ENCODE data around the gene RBBP8NL. TPM values are rescaled to one million over a fixed set of nuclear protein-coding genes. Genes with fewer than 3 reads are reported as not detected.

Gene RBBP8NL
- total RNA-seq, 1 donor from 2014 or later: not detected

DNA sequence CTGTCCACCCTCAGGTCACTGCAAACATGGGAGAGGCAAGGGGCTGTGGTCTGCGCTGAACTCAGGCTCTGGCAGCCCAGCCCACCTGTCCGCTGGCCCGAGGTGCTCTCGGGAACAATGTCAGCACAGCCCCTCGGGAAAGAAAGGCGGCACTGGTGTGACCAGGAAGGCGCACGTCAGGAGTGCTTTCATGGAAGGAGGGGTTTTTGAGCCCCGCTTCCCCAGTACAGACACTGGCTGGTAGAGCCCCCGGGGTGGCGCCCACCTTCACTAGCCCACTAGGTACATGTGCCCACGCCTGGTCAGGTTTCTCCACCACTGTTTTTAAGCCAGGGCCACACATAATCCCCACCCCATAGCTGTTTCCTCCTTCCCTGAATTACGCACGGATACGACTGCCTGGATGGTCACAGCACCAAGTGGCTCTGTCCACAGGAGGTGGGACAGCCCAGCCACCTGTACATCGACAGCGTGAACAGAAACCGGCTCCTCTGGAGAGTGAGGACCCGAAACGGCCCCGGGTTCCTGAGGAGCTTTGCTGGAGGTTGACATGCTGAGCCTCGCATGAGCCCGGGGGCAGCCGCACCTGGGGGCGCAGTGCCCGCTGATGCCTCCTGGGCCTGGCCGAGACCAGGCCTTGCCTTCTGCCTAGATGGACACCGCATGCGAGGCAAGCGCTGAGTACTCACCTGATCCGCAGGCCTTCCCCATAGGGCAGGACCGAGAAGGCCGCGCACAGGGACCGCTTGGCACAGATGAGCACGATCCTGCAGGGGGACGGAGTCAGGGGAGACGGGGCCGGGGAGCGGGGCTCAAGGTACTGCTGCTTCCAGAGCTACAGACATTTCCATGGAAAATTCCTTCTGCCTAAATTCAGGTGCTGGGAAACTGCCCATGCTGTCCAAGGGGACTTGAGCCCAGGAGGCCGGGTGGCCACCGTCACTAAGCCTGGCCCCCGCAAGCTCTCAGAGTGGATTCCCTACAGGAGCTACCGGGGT is 32.8 kb downstream of the RBBP8NL start:
- no peaks in the 10 kb centered on the region for H3K9me3 ChIP-seq (ENCODE audit: control insufficient read depth in 3 of 3, low read length in 3 of 3)
- no peaks in the 10 kb centered on the region for H3K27me3 ChIP-seq (ENCODE audit: control insufficient read depth in 3 of 3, insufficient read depth in 3 of 3, low read length in 3 of 3)
- no peak overlapping the region for H3K9ac ChIP-seq (ENCODE audit: low read depth in 1 of 3, low read length in 3 of 3)
- H3K27ac ChIP-seq (ENCODE audit: low read depth, low read length): no peak overlapping the region
- no peak overlapping the region for H3K4me3 ChIP-seq (ENCODE audit: low read length in 3 of 3)
- no peaks in the 10 kb centered on the region for H3K4me1 ChIP-seq (ENCODE audit: control insufficient read depth in 3 of 3, insufficient read depth in 3 of 3, low read length in 3 of 3)
- H3K36me3 ChIP-seq (ENCODE audit: control insufficient read depth in 3 of 3, insufficient read depth in 3 of 3, low read length in 3 of 3): peaks cover 10 to 31% (median 15%) of the 10 kb centered on the region in 3 donors

DNA sequence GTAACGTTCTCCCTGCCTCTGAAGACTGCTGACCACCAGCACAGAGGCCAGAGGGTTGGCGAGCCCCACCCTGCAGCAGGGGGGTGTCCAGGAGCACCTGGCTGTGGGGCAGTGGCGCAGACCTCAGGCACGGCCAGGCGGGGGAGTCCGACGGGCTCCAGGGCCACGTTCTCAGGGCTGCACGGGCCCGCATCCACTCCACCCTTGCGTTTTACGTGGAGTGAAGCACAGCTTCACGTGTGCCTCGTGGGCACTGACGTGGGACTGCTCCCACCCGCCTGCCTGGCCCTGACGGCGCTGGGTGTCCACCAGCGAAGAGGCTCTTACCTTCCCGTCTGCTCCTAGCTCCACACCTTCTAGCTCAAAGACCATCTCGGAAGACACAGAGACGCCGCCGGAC is 33.5 kb downstream of the RBBP8NL start:
- Histone ChIP-seq H3K27ac (ENCODE audit: low read depth, low read length) (no peak overlapping the region), H3K4me3 (ENCODE audit: low read length in 3 of 3) (no peak overlapping the region), H3K9ac (ENCODE audit: low read depth in 1 of 3, low read length in 3 of 3) (no peak overlapping the region), H3K4me1 (ENCODE audit: control insufficient read depth in 3 of 3, insufficient read depth in 3 of 3, low read length in 3 of 3) (no peaks in the 10 kb centered on the region), H3K36me3 (ENCODE audit: control insufficient read depth in 3 of 3, insufficient read depth in 3 of 3, low read length in 3 of 3) (peaks cover 17 to 38% (median 21%) of the 10 kb centered on the region in 3 donors), H3K27me3 (ENCODE audit: control insufficient read depth in 3 of 3, insufficient read depth in 3 of 3, low read length in 3 of 3) (no peaks in the 10 kb centered on the region), H3K9me3 (ENCODE audit: control insufficient read depth in 3 of 3, low read length in 3 of 3) (no peaks in the 10 kb centered on the region)

DNA sequence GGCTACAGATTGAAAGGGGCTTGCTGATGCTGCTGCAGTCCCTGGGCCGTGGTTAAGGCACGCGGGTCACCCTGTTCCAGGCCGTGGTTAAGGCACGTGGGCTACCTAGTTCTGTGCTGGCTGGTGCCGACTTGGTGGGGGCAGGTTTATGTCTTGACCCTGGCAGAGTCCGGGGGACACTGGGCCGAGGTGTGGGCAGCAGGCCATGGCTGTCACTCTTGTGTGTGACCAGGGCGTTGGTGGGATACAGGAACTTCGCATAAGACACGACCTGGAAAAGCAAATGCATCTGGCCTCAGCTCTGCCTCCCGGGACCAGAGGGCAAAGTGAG is 34.0 kb downstream of the RBBP8NL start:
- Histone ChIP-seq H3K4me1 (ENCODE audit: control insufficient read depth in 3 of 3, insufficient read depth in 3 of 3, low read length in 3 of 3) (peaks cover under 1 to 3% (median 2%) of the 10 kb centered on the region in 3 donors), H3K27ac (ENCODE audit: low read depth, low read length) (no peak overlapping the region), H3K9ac (ENCODE audit: low read depth in 1 of 3, low read length in 3 of 3) (no peak overlapping the region), H3K9me3 (ENCODE audit: control insufficient read depth in 3 of 3, low read length in 3 of 3) (no peaks in the 10 kb centered on the region), H3K4me3 (ENCODE audit: low read length in 3 of 3) (no peak overlapping the region), H3K27me3 (ENCODE audit: control insufficient read depth in 3 of 3, insufficient read depth in 3 of 3, low read length in 3 of 3) (no peaks in the 10 kb centered on the region), H3K36me3 (ENCODE audit: control insufficient read depth in 3 of 3, insufficient read depth in 3 of 3, low read length in 3 of 3) (peaks cover 23 to 44% (median 26%) of the 10 kb centered on the region in 3 donors)

DNA sequence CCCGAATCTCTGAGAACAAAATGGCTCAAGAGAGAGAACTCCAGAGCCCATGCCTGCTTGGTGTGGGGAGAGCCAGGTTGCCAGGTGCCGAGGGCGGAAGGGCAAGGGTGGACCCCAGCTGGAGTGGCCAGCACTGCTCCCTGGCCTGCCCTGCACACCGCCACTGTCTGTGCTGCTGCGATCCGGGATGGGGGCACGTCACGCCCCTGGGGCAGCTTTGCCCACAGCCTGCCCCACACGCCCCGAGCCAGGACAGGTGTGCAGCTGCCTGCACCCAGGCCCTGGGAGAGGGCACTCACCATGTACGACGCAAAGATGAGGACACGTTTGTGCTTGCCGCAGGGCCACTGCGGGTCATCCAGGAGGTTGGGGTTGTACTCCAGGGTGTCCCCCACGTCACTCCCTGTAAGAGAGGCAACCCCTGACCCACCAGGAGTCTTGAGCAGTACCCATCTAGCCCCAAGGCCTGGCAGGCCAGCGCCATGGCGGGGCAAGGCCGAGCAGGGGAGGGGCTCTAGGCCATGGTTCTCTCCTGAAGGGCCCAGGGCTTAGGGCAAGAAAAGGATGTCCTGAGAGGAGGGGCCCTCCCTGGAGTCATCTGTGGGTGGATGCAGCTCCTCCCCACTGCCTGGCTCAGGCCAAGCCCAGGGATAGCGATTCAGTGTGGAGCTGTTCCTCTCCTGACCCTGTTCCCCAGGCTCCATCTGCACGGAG is 34.6 kb downstream of the RBBP8NL start:
- Histone ChIP-seq H3K27ac (ENCODE audit: low read depth, low read length) (no peak overlapping the region), H3K4me3 (ENCODE audit: low read length in 3 of 3) (no peak overlapping the region), H3K9me3 (ENCODE audit: control insufficient read depth in 3 of 3, low read length in 3 of 3) (no peaks in the 10 kb centered on the region), H3K9ac (ENCODE audit: low read depth in 1 of 3, low read length in 3 of 3) (no peak overlapping the region), H3K27me3 (ENCODE audit: control insufficient read depth in 3 of 3, insufficient read depth in 3 of 3, low read length in 3 of 3) (no peaks in the 10 kb centered on the region), H3K4me1 (ENCODE audit: control insufficient read depth in 3 of 3, insufficient read depth in 3 of 3, low read length in 3 of 3) (peaks cover 6 to 9% (median 7%) of the 10 kb centered on the region in 3 donors), H3K36me3 (ENCODE audit: control insufficient read depth in 3 of 3, insufficient read depth in 3 of 3, low read length in 3 of 3) (peaks cover 27 to 49% (median 28%) of the 10 kb centered on the region in 3 donors)

DNA sequence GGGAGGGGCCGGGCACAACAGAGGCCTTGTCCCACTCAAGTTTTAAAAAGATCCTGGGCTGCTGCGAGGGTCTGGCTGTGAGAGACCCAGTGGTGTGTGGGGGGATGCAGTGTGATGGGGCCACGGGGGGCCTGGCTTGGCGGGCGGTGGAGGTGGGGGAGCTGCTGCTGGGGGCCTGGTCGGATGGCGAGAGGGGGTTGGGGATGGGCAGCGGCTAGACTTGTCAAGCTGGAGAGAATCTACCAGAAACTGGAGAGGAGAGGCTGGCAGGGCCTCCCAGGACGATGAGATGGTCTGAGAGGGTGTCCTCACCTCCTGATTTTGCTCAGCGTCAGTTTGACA is 35.3 kb downstream of the RBBP8NL start:
- H3K27ac ChIP-seq (ENCODE audit: low read depth, low read length): no peak overlapping the region
- no peaks in the 10 kb centered on the region for H3K9me3 ChIP-seq (ENCODE audit: control insufficient read depth in 3 of 3, low read length in 3 of 3)
- peaks cover 11 to 16% (median 13%) of the 10 kb centered on the region in 3 donors for H3K4me1 ChIP-seq (ENCODE audit: control insufficient read depth in 3 of 3, insufficient read depth in 3 of 3, low read length in 3 of 3)
- peaks cover 28 to 50% (median 29%) of the 10 kb centered on the region in 3 donors for H3K36me3 ChIP-seq (ENCODE audit: control insufficient read depth in 3 of 3, insufficient read depth in 3 of 3, low read length in 3 of 3)
- H3K27me3 ChIP-seq (ENCODE audit: control insufficient read depth in 3 of 3, insufficient read depth in 3 of 3, low read length in 3 of 3): no peaks in the 10 kb centered on the region
- H3K4me3 ChIP-seq (ENCODE audit: low read length in 3 of 3): no peak overlapping the region
- H3K9ac ChIP-seq (ENCODE audit: low read depth in 1 of 3, low read length in 3 of 3): no peak overlapping the region

DNA sequence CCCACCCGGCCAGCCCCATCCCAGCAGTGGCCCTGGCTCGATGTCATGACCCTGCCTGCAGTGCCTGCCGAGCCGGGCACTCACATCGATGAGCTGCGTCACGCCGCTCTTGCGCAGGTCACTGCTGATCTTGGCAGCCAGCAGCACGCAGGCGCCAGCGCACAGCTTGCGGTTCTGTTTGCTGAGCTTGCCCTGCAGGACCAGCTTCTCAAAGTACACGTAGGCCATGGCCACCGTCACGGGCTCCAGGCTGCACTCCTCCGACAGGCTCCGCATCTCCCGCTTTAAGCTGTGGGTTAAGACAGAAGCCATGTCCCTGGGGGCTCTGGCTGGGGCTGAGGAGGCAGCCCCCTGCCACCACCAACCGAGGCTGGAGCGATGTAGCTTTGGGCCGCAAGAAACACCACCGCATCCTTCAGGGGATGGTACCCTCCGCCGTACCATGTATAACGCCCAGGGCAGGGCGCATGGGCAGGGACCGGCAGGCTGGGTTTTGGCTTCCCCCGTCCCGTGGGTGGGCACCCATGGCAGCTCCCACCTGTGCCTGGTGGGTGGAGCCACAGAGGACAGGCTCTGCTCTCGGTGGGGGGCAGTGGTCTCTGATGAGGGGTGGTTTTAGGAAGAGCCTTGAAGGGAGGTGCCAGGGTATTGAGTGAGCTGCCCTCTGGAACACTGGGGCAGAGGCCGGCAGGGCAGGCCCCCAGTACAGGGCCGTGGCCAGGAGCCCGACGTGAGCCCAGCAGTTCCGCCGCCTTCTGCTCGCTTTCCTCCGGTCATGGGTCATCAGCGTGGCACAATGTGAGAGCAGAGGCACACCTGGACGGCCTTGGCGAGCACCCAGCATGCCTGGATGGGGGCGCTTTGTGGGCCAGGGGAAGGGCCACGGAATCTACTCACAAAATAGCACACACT is 35.9 kb downstream of the RBBP8NL start:
- Histone ChIP-seq H3K36me3 (ENCODE audit: control insufficient read depth in 3 of 3, insufficient read depth in 3 of 3, low read length in 3 of 3) (peaks cover 28 to 50% (median 32%) of the 10 kb centered on the region in 3 donors), H3K9ac (ENCODE audit: low read depth in 1 of 3, low read length in 3 of 3) (no peak overlapping the region), H3K4me1 (ENCODE audit: control insufficient read depth in 3 of 3, insufficient read depth in 3 of 3, low read length in 3 of 3) (peaks cover 11 to 19% (median 13%) of the 10 kb centered on the region in 3 donors), H3K27ac (ENCODE audit: low read depth, low read length) (no peak overlapping the region), H3K27me3 (ENCODE audit: control insufficient read depth in 3 of 3, insufficient read depth in 3 of 3, low read length in 3 of 3) (no peaks in the 10 kb centered on the region), H3K4me3 (ENCODE audit: low read length in 3 of 3) (no peak overlapping the region), H3K9me3 (ENCODE audit: control insufficient read depth in 3 of 3, low read length in 3 of 3) (no peaks in the 10 kb centered on the region)

DNA sequence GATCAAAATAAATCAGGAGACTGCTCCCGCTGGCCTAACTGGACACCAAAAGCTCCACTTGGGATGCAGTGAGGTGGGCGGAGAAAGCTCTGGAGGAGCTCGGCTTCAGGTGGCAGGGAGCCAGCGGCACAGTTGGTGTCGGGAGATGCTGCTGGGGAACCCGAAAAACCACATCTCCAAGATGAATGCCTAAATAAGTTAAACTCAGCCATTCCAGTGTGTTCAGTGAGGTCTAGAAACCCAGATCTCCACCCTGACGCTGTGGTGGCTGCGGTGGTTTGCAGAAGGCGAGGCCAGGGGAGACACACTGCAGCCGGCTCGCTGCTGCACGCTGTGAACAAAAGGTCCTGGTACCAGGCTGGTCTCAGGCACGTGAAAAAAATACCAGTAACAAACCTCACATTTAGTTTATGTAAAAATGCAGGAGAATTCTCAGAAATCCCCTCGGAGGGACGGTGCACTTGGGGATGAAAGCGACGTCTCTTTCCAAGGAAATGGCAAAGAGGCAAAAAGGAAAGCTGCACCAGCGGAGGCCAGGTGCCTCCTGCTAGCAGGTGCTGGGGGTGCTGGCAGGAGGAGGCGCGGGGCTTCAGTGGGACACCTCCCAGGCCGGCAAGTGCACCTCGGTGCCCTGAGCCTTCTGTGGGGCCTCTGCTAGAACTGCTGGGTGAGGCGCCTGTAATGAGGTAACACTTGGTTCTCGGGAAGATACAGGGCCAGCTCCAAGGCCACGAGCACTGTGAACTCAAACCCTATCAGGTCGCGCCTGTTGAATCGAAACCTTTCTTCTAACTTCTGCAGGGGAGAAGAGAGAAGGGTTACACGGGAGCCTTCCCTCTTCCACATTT is 36.8 kb downstream of the RBBP8NL start:
- H3K36me3 ChIP-seq (ENCODE audit: control insufficient read depth in 3 of 3, insufficient read depth in 3 of 3, low read length in 3 of 3): peaks cover 28 to 50% (median 32%) of the 10 kb centered on the region in 3 donors
- H3K27ac ChIP-seq (ENCODE audit: low read depth, low read length): no peak overlapping the region
- H3K4me3 ChIP-seq (ENCODE audit: low read length in 3 of 3): no peak overlapping the region
- no peaks in the 10 kb centered on the region for H3K9me3 ChIP-seq (ENCODE audit: control insufficient read depth in 3 of 3, low read length in 3 of 3)
- no peak overlapping the region for H3K9ac ChIP-seq (ENCODE audit: low read depth in 1 of 3, low read length in 3 of 3)
- H3K4me1 ChIP-seq (ENCODE audit: control insufficient read depth in 3 of 3, insufficient read depth in 3 of 3, low read length in 3 of 3): peaks cover 18 to 26% (median 19%) of the 10 kb centered on the region in 3 donors
- H3K27me3 ChIP-seq (ENCODE audit: control insufficient read depth in 3 of 3, insufficient read depth in 3 of 3, low read length in 3 of 3): no peaks in the 10 kb centered on the region

DNA sequence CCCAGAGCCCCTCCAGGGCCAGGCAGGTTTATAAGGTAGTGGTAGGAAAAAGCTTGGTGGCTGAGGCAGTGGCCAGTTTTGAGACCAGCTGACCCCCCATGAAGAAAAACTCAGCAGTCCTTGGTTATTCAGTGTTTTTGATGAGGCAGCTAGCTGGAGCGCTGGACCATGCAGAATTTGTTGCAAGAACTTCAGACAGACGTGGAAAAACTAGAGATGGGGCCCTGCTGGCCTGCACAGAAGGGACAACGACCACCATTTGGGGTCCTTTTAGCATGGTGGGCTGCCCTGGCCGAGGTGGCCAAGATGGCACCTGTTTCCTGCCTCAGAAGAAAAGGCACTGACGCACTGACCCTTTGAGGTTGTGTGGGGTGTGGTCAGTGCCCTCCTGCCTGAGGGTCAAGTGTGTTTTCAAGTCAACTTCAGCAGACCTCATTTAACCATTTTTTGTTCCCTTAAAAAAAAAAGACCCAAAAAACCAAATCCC is 37.7 kb downstream of the RBBP8NL start:
- Histone ChIP-seq H3K27me3 (ENCODE audit: control insufficient read depth in 3 of 3, insufficient read depth in 3 of 3, low read length in 3 of 3) (no peaks in the 10 kb centered on the region), H3K4me1 (ENCODE audit: control insufficient read depth in 3 of 3, insufficient read depth in 3 of 3, low read length in 3 of 3) (peaks cover 23 to 31% (median 24%) of the 10 kb centered on the region in 3 donors), H3K4me3 (ENCODE audit: low read length in 3 of 3) (no peak overlapping the region), H3K27ac (ENCODE audit: low read depth, low read length) (no peak overlapping the region), H3K9ac (ENCODE audit: low read depth in 1 of 3, low read length in 3 of 3) (no peak overlapping the region), H3K36me3 (ENCODE audit: control insufficient read depth in 3 of 3, insufficient read depth in 3 of 3, low read length in 3 of 3) (peaks cover 28 to 50% (median 32%) of the 10 kb centered on the region in 3 donors), H3K9me3 (ENCODE audit: control insufficient read depth in 3 of 3, low read length in 3 of 3) (no peaks in the 10 kb centered on the region)
